GM20431 (cell line): ENCODE results near the gene TAX1BP1.

Experiments used
- in situ Hi-C: fragments of 300-500 bp; cut with MseI, MboI; formaldehyde crosslinking; loops from one replicate; pipeline ENCODE4 v1.15.0; 2020; ENCODE audit warnings: low sequenced_read_pairs; ENCODE audit not compliant: unreplicated experiment

The TAX1BP1 gene

DNA sequence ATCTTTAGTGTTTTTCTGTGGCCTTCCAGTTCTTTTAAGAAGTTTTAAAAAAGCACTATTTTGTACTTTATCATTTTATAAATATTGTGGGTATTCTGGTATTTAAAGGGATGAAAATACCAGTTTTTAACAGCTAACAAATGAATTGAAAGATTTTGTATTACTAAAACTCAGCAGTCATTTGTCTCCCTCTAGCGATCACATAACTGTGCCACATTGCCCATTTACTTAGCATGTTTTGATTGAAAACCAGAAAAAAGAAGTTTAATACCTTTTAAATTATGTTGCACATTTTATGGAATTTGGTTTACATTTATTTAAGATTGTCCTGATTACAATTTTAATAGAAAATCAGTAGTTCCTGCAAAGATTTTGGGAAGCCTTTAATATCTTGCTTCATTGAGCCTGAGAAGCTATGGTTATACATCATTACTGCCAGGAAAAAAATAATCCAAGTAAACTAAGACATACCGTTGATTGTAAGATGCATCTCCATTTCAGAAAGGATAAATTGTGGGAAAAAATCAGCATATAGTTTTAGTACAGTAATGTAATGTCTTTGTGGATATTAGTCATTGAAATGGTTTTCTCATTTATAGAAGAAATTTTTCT, 34.9 kb downstream of the TAX1BP1 start:
- in situ Hi-C loops: no loop called here

DNA sequence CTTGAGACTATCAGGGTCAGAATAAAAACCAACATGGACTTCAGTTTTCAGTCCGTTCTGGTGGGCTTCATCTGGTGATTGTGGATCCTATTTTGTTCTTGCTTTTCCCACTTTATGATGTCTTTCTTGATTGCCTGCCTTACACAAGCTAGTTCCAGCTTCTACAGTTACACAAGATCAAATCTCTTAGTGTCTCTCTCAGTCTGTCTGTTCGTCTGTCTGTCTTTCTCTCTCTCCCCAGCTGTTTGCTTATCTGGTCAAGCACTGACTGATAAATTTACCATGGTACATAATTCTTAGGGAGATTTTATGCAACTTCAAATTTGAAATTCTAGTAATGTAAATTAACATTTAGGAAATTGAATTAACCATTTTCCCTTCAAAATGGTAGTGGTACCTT, 35.8 kb downstream of the TAX1BP1 start:
- in situ Hi-C loops: no loop called here

DNA sequence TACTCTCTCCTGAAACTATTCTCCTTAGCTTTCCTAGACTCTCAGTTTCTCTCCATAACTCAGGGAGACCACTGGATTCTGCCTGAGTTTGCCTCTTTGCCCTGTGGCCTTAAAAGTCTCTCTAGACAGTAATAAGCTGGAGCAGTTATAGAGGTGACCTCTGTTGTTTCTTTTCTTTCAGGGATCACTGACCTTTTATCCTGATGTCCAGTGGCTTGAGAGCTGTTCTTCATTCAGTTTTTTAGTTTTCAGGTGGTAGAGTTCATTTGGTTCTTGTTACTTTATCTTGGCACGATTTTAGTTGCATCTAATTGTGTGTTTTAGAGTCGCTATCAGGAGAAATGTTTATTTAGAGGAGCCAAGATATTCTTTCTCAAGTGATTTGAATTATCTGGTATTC, 37.7 kb downstream of the TAX1BP1 start:
- in situ Hi-C loops: no loop called here

DNA sequence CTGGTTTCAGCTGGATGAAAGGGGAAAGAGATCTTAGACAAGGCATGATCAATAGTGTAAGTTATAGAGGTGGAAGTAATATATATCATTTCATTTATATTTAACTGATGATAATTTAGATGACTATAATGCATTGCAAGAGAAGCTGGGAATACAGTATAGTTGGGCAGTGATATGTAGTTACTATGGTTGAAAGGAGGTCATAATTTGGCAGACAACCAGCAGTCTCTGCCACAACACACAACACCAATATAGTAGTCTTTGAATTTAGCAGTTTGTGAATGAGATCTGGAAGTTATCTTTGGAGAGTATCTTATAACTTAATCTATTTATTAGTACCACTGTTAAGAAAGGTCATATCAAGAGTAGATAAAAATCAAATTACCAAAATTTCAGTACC, 39.9 kb downstream of the TAX1BP1 start:
- in situ Hi-C loops: no loop called here

DNA sequence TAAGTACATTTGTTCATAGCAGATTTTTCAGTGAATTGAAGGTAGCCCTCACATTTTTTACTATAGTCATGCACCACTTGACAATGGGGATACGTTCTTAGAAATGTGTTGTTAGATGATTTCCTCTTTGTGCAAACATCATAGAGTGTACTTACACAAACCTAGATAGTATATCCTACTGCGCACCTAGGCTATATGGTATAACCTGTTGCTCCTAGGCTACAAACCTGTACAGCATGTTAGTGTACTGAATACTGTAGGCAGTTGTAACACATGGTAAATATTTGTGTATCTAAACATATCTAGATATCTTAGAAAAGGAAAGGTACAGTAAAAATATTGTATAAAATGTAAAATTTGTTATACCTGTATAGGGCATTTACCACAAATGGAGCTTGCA, 41.2 kb downstream of the TAX1BP1 start:
- in situ Hi-C loops: no loop called here

DNA sequence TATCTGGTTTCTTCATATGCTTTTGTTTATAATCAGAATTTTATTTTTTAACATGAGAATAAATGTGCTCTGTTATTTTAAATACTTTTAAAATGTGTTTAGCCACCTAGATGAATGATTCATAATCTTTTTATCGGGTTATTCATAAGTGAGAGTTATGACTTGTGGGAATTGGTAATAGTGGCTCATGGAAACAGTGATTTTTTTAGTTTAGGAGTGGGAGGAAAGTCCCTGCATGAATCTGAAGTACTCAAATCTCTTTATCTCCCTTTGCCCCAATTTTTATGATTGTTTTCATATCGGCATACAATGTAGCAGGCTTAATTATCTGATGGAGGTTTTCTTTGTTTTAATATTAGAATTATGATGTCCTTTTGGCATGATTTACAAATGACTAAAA, 42.9 kb downstream of the TAX1BP1 start:
- in situ Hi-C loops: no loop called here

DNA sequence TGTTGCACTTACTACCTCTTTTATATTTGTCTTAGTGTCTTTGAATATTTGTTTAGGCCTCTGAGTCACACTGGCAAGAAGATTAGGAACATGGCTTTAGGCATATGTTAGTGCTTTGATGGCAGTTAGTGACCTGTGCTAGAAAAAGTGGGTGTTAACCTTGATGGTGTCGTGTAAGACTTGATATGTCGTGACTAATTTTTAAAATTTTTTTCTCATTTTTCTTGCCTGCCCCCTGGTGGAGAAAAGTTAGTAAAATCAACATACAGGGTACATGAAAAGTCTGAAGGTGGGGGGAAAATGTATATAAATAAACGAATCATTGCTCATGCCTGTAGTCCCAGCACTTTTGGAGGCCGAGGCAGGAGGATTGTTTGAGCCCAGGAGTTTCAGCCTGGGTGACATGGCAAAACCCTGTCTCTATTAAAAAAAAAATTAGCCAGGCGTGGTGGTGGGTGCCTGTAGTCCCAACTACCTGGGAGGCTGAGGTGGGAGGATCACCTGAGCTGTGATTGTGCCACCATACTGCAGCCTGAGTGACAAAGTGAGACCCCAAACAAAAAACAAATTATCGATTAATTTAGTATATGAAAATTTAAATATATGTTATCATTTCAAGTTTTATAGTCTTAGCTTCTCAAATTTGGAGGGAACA, 44.6 kb downstream of the TAX1BP1 start:
- in situ Hi-C loops: no loop called here

DNA sequence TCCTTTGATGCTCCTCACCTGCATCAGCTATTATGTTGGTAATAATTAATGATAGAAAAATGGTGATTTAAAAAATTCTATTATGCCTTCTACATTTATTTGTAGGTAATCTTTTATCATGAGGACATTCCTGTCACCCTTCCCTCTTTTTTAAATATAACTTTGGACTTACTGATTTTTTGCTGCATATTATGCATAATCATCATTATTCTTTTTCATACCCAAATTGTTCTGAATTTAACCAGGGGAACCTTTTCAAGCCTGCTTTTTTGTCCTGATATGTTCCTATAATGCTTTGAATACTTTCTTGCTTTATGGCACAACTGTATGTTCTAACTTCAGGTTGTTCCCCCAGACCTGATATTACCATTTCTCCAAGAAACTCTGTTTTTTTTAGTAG, 48.5 kb downstream of the TAX1BP1 start:
- in situ Hi-C loops: no loop called here

DNA sequence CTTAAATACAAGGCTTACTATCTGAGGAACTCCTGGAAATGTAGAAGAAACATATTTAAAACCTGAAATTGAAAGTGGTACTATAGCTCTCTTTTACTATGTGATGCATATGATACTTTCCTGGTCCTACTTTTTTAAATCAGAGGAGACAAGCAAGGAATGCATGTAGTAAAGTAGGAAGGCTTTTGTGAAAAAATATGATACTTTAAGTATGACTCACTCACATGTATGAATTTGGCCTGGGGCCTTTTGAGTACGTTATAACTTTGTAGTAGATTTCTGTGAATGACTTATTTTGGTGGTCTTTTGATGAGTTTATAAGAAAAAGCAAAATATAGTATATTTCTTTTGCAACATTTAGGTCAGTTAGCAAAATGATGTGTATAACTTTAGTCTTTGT, 53.8 kb downstream of the TAX1BP1 start:
- in situ Hi-C loops: no loop called here

DNA sequence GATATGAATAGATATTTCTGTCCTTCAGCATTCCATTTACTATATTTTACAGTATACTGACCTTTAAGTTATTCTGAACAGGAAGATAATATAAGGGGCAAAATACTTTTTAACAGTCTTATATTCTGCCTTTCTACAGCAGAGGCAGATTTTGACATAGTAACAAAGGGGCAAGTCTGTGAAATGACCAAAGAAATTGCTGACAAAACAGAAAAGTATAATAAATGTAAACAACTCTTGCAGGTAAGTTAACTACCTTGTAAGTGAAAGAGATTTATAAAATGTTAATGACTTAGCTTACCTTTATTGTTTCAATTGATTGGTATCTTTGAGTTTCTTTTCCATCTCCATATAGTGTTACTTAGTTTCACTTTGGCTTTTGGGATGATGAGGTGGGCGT, 56.0 kb downstream of the TAX1BP1 start:
- in situ Hi-C loops: no loop called here

DNA sequence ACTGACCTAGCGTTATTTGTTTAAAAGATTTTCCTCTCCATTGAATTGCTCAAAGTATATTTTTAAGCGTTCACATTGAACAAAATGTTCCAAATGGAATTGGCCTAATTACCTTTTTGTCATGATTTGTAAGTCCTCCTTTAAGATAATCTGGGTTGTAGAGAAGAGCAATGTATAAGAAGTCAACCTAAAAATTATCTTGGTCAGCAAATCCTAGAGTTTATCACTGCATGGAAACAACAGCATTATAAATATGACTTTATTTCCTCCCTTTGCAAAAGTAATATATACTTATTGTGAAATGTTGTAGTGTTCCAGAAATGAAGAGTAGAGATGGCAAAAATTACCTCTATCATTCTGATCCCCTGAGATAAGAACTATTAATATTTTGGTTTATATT, 59.2 kb downstream of the TAX1BP1 start:
- in situ Hi-C loops: no loop called here

DNA sequence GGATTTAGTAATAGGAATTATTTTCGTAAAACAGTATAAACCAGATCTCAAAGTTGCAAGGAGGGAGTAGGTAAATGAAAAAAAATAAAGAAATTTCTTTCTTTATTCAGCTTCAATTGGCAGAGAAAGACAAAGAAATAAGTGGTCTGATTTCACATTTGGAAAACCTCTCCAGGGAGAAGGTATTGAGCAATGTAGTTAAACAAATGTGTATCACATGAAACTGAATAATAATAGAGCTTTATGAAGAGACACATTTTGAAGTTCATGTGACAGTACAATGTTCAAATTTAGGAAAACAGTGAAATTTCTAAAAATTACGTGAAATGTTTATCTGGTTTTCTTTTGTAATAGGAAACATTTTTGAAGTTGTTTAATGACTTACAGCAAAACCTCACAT, 63.0 kb downstream of the TAX1BP1 start:
- in situ Hi-C loops: no loop called here

DNA sequence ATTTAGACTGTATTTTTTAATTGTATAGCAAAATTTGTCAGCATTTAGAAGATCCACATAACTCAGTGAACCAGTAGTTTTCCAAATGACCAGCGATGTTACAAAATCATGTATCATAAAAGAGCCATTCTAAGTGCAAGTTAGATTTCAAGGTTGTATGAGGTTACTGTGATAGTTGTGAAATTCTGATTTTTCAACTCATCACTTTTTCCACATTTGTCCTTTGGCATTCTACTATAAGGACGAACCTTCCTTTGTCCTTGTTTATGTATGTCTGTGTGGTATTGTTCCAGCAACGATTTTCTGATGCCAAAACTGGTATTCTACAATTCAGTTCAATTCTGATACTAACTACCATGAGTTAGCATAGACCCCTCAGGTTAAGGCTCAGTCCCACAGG, 64.2 kb downstream of the TAX1BP1 start:
- in situ Hi-C loops: no loop called here

DNA sequence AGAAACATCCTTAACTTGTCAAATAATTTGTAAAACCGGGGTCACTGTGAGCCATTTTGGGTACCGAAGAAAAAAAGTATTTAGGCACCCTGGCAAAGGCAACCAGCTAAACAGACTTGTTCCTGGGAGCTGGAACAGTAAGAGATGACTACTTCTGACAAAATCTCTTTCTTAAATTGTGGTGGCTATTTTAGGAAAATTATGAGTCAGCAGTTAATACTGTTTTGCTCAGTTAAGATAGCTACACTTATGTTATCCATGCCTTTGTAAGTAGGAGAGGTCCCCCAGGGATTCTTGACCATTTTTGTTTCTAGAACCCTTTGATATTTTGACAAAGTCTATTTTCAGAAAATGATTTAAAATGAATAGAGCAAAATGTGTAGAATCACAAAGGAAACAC, 68.7 kb downstream of the TAX1BP1 start:
- in situ Hi-C loops: no loop called here

DNA sequence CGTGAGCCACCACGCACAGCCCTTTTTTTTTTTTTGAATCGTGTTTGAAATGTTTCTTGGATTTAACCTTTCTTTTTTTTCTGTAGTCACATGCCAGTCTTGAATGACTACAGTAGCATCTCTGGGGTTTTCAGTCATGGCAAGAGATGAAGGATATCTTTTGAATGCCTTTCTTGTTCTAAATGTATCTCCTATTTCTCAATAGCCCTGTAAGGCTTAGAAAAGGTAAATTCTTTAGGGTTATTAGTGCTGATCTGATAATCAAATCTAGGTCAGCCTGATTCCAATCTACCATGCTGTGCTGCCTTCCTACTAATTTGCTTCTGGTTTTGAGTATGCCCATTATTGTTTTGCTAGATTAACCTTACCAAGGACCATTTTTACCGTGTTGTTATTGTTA, 70.2 kb downstream of the TAX1BP1 start:
- in situ Hi-C loops: no loop called here

DNA sequence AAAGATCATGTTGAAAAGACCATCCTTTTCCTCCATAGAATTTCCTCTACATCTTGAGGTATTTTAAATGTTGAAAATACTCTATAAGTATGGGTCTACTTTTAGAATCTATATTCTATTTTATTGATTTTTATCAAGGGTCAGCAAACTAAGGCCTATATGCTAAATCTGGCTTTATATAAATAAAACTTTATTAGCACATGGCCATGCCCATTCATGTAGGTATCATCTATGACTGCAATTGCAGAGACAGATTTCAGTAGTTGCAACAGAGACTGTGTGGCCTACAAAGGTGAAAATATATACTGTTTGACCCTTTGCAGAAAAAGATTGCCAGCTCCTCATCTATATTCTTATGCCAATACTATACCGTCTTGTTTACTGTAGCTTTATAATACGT, 72.7 kb downstream of the TAX1BP1 start:
- in situ Hi-C loops: no loop called here

DNA sequence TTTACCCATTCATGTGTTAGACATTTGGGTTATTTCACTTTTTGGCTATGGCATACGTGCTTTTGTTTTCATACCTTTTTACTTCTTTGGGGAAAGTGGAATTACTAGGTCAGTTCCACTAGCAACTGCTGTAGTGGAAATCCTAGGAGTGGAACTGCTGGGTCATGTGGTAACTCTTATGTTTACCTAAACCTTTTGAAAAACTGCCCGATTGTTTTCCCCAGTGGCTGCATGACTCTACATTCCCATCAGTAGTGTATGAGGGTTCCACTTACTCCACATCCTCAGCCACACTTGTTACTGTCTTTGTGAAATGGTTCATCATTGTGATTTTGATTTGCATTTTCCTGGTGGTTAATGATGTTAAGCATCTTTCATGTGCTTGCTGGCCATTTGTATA, 82.3 kb downstream of the TAX1BP1 start:
- in situ Hi-C loops: no loop called here

DNA sequence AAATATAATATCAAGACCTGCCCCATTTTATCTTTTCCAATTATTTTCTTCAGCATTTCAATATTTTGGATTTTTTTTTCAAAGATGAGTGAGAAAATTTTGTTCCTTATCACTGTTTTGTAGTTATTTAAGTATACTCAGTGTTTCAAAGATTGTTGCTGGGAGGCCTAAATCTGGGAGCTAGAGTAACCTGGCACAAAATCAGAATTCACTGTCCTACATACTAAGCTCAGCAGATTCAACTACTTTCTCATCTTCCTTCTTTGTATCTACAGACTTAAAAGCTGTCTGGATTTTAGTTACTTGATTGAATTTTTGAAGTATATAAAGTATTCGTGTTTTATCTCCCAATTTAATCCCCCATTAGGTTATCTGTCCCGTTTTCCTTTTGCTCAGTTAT, 85.9 kb downstream of the TAX1BP1 start:
- in situ Hi-C loops: no loop called here

DNA sequence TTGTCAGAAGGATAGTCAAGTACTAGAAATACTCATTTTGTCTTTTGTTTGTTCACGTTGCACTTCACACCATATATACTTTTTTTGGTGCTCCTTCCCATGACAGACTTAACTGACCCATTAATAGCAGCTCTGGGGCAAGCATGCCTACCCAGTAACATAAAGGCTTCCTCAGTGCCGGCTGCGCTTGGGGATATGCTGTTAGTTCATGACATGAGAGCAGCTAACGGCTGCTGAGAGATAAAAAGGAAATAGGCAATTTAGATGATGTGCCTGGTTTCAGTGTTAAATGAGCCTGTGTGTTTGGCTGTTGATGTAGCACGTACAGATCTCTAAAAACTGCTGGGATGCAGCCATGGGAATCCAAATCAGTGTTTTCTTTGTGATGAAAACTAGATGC, 86.4 kb downstream of the TAX1BP1 start:
- in situ Hi-C loops: no loop called here

DNA sequence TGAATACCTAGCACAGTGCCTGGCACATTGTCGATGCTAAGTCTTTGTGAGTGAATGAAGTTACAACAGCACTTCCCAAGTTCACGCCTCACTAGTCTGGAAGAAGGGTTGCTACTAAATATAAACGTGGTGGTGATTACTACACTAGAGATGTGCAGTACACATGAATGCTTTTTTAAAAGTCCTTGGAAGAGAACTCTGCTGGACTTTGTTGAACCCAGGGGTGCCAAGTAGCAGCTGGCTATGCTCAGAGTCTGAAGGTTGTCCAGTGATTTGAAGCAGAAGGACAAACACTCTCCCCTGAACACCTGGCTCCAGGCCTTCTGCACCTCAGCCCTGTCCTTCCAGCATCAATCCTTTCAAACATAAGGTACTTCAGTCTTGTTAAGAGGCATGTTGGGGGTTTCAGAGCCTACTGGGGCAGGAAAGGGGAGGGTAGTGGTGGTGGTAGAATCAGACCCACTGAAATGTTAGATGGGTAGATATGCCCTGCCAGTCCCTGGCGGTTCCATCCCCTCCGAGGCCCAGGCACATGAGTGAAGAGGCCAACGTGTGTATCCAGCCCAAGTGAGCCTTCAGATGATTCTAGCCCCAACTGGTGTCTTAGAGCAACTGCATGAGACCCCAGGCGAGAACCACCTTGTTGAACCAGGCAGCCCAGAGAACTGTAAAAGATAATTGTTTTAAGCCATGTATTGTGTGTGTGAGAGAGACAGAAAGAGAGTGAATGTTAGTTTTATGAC, 94.4 kb downstream of the TAX1BP1 start:
- in situ Hi-C loops: no loop called here

DNA sequence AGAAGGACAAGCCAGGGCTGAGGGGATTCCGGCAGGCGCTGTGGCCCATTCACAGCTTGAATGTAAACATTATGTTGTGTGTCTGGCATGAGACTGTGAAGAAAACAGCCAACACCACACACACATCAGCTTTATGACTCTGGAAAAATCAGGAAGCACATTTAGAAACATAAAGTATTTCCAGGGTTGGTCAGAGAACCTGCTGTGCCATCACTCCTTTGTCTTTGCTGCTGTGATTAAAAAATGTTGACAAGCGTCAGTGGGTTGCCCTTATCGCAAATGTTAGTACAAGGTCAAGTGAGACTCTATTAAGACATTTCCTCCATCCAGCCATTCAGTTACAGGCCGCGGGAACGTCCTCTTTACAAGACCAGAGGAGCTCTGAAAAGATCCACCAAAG, 95.4 kb downstream of the TAX1BP1 start:
- in situ Hi-C loops: no loop called here

DNA sequence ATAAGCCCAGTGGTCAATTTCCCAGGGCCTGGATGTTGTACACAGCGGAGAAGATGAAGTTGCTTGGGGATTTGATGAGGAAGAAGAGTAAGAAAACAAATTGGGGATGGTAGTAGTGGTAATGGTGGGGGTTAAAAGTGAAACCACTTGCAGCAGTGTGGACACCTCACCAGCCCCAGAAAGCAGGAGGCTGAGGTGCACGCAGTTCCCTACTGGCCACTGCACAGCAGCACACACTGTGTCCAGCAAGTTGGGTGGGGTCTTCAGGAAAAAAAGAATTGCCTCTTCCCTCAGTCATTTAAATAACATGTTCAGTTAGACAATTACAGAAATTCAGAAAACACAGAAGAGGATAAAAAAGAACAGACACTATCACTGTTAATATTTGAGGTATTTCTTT, 96.6 kb downstream of the TAX1BP1 start:
- in situ Hi-C loops: no loop called here
